ENCODE data around the gene PRDM11. TPM values are rescaled to one million over a fixed set of nuclear protein-coding genes. Genes with fewer than 3 reads are reported as not detected.

The PRDM11 gene
- total RNA-seq, 1 donor from 2014 or later, result 60.2 TPM

GRCh38 chr11:45170484-45170883 lies 24.0 kb downstream of the PRDM11 start:
- H3K4me1 Mint-ChIP-seq, result peaks cover 2% of the 10 kb centered on the region
- no peaks in the 10 kb centered on the region for H3K36me3 Mint-ChIP-seq
- no peak overlapping the region for H3K4me3 Mint-ChIP-seq
- no peaks in the 10 kb centered on the region for H3K27me3 Mint-ChIP-seq (ENCODE audit: low read depth)
- no peak overlapping the region for H3K27ac Mint-ChIP-seq
- H3K9me3 Mint-ChIP-seq, result no peaks in the 10 kb centered on the region
- no peak for DNase-seq (ENCODE audit: low spot score in 2 of 2, unreplicated experiment in 2 of 2)
- TF ChIP-seq CTCF (IDR thresholded peaks at IDR 0.05; ENCODE audit: unreplicated experiment), result no peak

- Mint-ChIP-seq H3K27me3 (ENCODE audit: low read depth) (no peaks in the 10 kb centered on the region), H3K27ac (no peak overlapping the region), H3K4me3 (no peak overlapping the region), H3K9me3 (no peaks in the 10 kb centered on the region), H3K4me1 (peaks cover 2% of the 10 kb centered on the region), H3K36me3 (no peaks in the 10 kb centered on the region)
- no peak for DNase-seq (ENCODE audit: low spot score in 2 of 2, unreplicated experiment in 2 of 2)
- no peak for TF ChIP-seq CTCF (IDR thresholded peaks at IDR 0.05; ENCODE audit: unreplicated experiment)
Measured at GRCh38 chr11:45171550-45171949, 25.1 kb downstream of the PRDM11 start.

GRCh38 chr11:45173064-45173463 lies 26.6 kb downstream of the PRDM11 start:
- no peaks in the 10 kb centered on the region for H3K27me3 Mint-ChIP-seq (ENCODE audit: low read depth)

GRCh38 chr11:45174168-45174835 lies 27.9 kb downstream of the PRDM11 start:
- DNase-seq (ENCODE audit: low spot score in 2 of 2, unreplicated experiment in 2 of 2), result no peak
- Mint-ChIP-seq H3K27me3 (ENCODE audit: low read depth) (no peaks in the 10 kb centered on the region), H3K27ac (no peak overlapping the region), H3K4me3 (no peak overlapping the region), H3K4me1 (peaks cover 20% of the 10 kb centered on the region), H3K36me3 (no peaks in the 10 kb centered on the region), H3K9me3 (no peaks in the 10 kb centered on the region)
- no peak for TF ChIP-seq CTCF (IDR thresholded peaks at IDR 0.05; ENCODE audit: unreplicated experiment)

More at GRCh38 chr11:45173064-45173463, 26.6 kb downstream of the PRDM11 start:
- Mint-ChIP-seq H3K36me3 (no peaks in the 10 kb centered on the region), H3K4me1 (peaks cover 12% of the 10 kb centered on the region), H3K4me3 (no peak overlapping the region), H3K9me3 (no peaks in the 10 kb centered on the region), H3K27ac (no peak overlapping the region)
- no peak for TF ChIP-seq CTCF (IDR thresholded peaks at IDR 0.05; ENCODE audit: unreplicated experiment)
- no peak for DNase-seq (ENCODE audit: low spot score in 2 of 2, unreplicated experiment in 2 of 2)

GRCh38 chr11:45174963-45175362 lies 28.5 kb downstream of the PRDM11 start:
- Mint-ChIP-seq H3K36me3 (no peaks in the 10 kb centered on the region), H3K9me3 (no peaks in the 10 kb centered on the region), H3K4me1 (peaks cover 27% of the 10 kb centered on the region), H3K27ac (no peak overlapping the region), H3K4me3 (no peak overlapping the region), H3K27me3 (ENCODE audit: low read depth) (no peaks in the 10 kb centered on the region)
- TF ChIP-seq CTCF (IDR thresholded peaks at IDR 0.05; ENCODE audit: unreplicated experiment), result no peak
- DNase-seq (ENCODE audit: low spot score in 2 of 2, unreplicated experiment in 2 of 2), result no peak
